Loucy (cell line): ENCODE measurements around the gene MAP1B.
A peak's percentile ranks its signal among the peaks of the same experiment; 100 is the strongest.

ENCODE experiments used
- H2AFZ ChIP-seq: fragments of 200-600 bp; sonication (generic); 2 replicates; pipeline ENCODE4 v1.6.0; 2016; ENCODE audit warnings: antibody characterized with exemption, mild to moderate bottlenecking, low read length, moderate library complexity
- H3F3A ChIP-seq: fragments of 200-600 bp; 2 replicates; pipeline ENCODE4 v1.6.0; 2016; ENCODE audit warnings: antibody characterized with exemption, low read depth, mild to moderate bottlenecking
- H3K27me3 ChIP-seq: fragments of 200-600 bp; sonication (generic); 2 replicates; pipeline ENCODE4 v1.6.1; 2014; ENCODE audit warnings: low read length, mild to moderate bottlenecking; ENCODE audit not compliant: insufficient read depth, poor library complexity, severe bottlenecking
- H3K36me3 ChIP-seq: fragments of 200-600 bp; sonication (generic); 2 replicates; pipeline ENCODE4 v1.6.1; 2016; ENCODE audit warnings: low read length; ENCODE audit not compliant: insufficient read depth
- H3K4me1 ChIP-seq: fragments of 200-600 bp; sonication (generic); 2 replicates; pipeline ENCODE4 v1.5.1; 2014; ENCODE audit warnings: low read length, mild to moderate bottlenecking; ENCODE audit not compliant: insufficient read depth, poor library complexity, severe bottlenecking
- H3K4me2 ChIP-seq: fragments of 200-600 bp; sonication (generic); 2 replicates; pipeline ENCODE4 v1.6.0; 2014; ENCODE audit warnings: antibody characterized with exemption, low read length, low read depth, mild to moderate bottlenecking; ENCODE audit not compliant: poor library complexity, severe bottlenecking
- H3K4me3 ChIP-seq: fragments of 200-600 bp; sonication (generic); 2 replicates; pipeline ENCODE4 v1.5.1; 2014; ENCODE audit warnings: low read length, mild to moderate bottlenecking, mixed read lengths; ENCODE audit not compliant: poor library complexity, severe bottlenecking
- H3K79me2 ChIP-seq: fragments of 200-600 bp; sonication (generic); 2 replicates; pipeline ENCODE4 v1.6.1; 2014; ENCODE audit warnings: low read length; ENCODE audit not compliant: insufficient read depth
- H3K9ac ChIP-seq: fragments of 200-600 bp; sonication (generic); 2 replicates; pipeline ENCODE4 v1.6.0; 2014; ENCODE audit warnings: mild to moderate bottlenecking, low read depth, low read length, moderate library complexity; ENCODE audit not compliant: poor library complexity, severe bottlenecking
- H3K9me2 ChIP-seq: fragments of 200-600 bp; sonication (generic); replicated peaks from 2 replicates; pipeline ENCODE4 v1.6.1; 2016; ENCODE audit warnings: low read depth, low read length, mixed read lengths
- H3K9me3 ChIP-seq: fragments of 200-600 bp; sonication (generic); 2 replicates; pipeline ENCODE4 v1.6.1; 2014; ENCODE audit warnings: mild to moderate bottlenecking, antibody characterized with exemption, low read length, low read depth; ENCODE audit not compliant: insufficient read depth
- H4K20me1 ChIP-seq: fragments of 200-600 bp; sonication (generic); 2 replicates; pipeline ENCODE4 v1.6.0; 2014; ENCODE audit warnings: antibody characterized with exemption, low read length, mild to moderate bottlenecking; ENCODE audit not compliant: insufficient read depth, poor library complexity, severe bottlenecking
- CTCF ChIP-seq: fragments of 200-600 bp; sonication (generic); conservative IDR thresholded peaks from 2 replicates; pipeline ENCODE4 v1.5.1; 2014; ENCODE audit warnings: mild to moderate bottlenecking, antibody characterized with exemption, low read length
- EZH2phosphoT487 ChIP-seq: fragments of 200-600 bp; IDR thresholded peaks from 2 replicates; pipeline ENCODE4 v1.6.1; 2018; ENCODE audit warnings: antibody characterized with exemption, mild to moderate bottlenecking, moderate library complexity, borderline replicate concordance

MAP1B gene

GRCh38 chr5:72074251-72074650 is 33.0 kb upstream of the MAP1B start:
- Histone ChIP-seq H3K4me2 (no peak overlapping the region), H3K36me3 (no peaks in the 10 kb centered on the region), H3K9me2 (no peaks in the 10 kb centered on the region), H3K4me3 (no peak overlapping the region), H3K9me3 (no peaks in the 10 kb centered on the region), H4K20me1 (no peaks in the 10 kb centered on the region), H3K9ac (no peak overlapping the region), H3K27me3 (no peaks in the 10 kb centered on the region), H3F3A (no peaks in the 10 kb centered on the region), H3K4me1 (peaks cover 23% of the 10 kb centered on the region), H3K79me2 (no peaks in the 10 kb centered on the region), H2AFZ (no peak overlapping the region)
- TF ChIP-seq EZH2phosphoT487 (no peak), CTCF (no peak)

GRCh38 chr5:72075461-72075860 is 31.8 kb upstream of the MAP1B start:
- no peak overlapping the region for H2AFZ ChIP-seq
- no peaks in the 10 kb centered on the region for H3K9me2 ChIP-seq
- no peak overlapping the region for H3K4me2 ChIP-seq
- TF ChIP-seq CTCF (no peak), EZH2phosphoT487 (no peak)
- H3F3A ChIP-seq = no peaks in the 10 kb centered on the region
- peaks cover 28% of the 10 kb centered on the region for H3K4me1 ChIP-seq
- H3K27me3 ChIP-seq = no peaks in the 10 kb centered on the region
- no peak overlapping the region for H3K4me3 ChIP-seq
- no peaks in the 10 kb centered on the region for H3K36me3 ChIP-seq
- no peak overlapping the region for H3K9ac ChIP-seq
- no peaks in the 10 kb centered on the region for H3K79me2 ChIP-seq
- no peaks in the 10 kb centered on the region for H4K20me1 ChIP-seq
- H3K9me3 ChIP-seq = no peaks in the 10 kb centered on the region

- no peaks in the 10 kb centered on the region for H3K9me3 ChIP-seq
- no peaks in the 10 kb centered on the region for H3K36me3 ChIP-seq
- no peak overlapping the region for H3K4me3 ChIP-seq
- no peak overlapping the region for H2AFZ ChIP-seq
- no peaks in the 10 kb centered on the region for H3K27me3 ChIP-seq
- TF ChIP-seq CTCF (no peak), EZH2phosphoT487 (no peak)
- H3K9me2 ChIP-seq = no peaks in the 10 kb centered on the region
- H3K79me2 ChIP-seq = no peaks in the 10 kb centered on the region
- H3K4me2 ChIP-seq = peak overlapping the region; percentile 0
- peaks cover 28% of the 10 kb centered on the region for H3K4me1 ChIP-seq
- no peak overlapping the region for H3K9ac ChIP-seq
- H3F3A ChIP-seq = no peaks in the 10 kb centered on the region
- H4K20me1 ChIP-seq = no peaks in the 10 kb centered on the region
These were observed 30.5 kb upstream of the MAP1B start for GRCh38 chr5:72076621-72077300.
